HG02852 (cell line): ENCODE measurements around the gene PNLIP.

Source experiments
- ATAC-seq: cut with Tn5 transposase; IDR thresholded peaks from one replicate; pipeline ENCODE4 v1.9.1; 2021; ENCODE audit warnings: mild to moderate bottlenecking, moderate library complexity; ENCODE audit not compliant: unreplicated experiment

The PNLIP gene

GRCh38 chr10:116545756-116546155, at the start of gene PNLIP:
PNLIP (plus strand) TSS chr10:116545931; CDS start chr10:116546093, 162 bp downstream.
- ATAC-seq: no peak

GRCh38 chr10:116504786-116505185, 40.9 kb upstream of the PNLIP start:
- no peak for ATAC-seq

- ATAC-seq: no peak
Measured at GRCh38 chr10:116510565-116510964, 35.2 kb upstream of the PNLIP start.

GRCh38 chr10:116511365-116511764, 34.4 kb upstream of the PNLIP start:
- ATAC-seq: no peak

DNA sequence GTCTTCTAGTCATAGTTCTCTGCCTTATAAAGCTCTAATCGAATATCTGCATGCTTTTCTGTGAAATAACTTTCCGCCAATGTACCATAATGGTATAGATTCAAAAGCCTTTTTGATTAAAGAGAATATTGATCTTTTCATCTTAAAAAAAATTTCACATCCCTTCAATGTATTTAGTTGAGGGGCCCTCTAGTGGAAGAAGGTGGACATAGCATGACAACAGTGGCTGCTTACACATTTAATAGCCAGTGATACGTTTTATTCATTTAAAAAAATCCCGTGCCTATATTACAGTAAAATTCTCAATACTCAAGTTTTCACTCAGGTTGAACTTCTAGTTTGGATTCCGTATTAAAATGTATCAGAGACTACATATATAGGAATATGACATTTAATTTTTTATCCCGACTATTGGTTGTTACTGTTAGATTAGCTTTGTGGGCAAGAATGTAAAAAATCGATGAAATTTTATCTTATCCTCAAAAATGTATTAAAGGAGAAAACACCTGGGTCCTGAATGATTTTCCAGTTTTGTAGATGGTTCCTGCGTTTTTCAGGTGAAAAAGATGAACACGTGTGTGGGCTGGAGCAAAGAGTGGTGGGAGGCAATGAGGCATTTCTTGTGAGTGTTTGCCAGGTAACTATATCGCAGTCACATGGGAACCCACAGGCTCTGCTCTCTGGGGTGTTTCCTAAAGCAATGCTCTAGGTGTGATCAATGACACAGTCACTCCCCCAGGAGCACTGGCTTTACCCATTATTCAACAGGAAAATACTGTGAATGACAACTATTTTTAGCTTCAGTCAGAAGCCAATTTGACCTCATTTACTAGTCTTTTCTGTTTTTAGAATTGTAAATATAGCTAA, 24.1 kb upstream of the PNLIP start:
- peak; percentile 72 for ATAC-seq

GRCh38 chr10:116522803-116523381, 22.8 kb upstream of the PNLIP start:
- ATAC-seq: no peak

DNA sequence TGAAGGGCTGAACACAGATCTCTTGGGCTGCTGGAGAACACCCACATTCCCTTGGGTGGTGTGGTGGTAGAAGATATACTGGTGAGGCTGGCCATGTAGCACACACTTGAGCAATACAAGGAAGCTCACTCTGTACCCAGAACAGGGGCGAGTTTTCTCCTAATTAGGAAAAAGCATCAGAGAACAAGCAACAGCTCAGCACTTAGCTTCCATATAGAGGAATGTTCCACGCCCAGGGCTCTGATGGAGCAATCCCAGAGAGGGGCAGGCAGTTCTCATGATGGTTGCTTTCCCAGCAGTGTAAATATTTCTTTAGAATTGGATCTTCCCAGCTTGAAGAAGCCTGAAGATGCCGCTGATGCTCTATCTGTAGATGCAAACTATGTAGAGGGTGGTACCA, 21.0 kb upstream of the PNLIP start:
- no peak for ATAC-seq

DNA sequence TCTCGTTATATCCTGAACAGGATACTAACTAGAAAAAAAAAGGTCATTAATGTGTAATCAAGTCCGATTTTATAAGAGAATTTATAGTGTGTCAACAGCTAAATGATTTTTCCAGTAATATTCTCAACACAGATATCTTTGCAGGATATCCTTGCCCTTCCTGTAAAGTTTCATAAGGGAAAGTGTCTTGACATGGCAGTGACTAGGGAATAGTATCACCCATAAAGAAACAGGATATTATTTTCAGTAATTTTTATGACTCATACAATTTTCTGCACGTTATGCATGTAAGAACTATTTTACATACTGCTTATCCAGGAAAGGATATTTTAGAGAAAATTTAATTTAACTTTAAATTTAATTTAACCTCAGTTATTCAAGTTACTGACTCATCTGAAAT, 19.5 kb upstream of the PNLIP start:
- no peak for ATAC-seq

DNA sequence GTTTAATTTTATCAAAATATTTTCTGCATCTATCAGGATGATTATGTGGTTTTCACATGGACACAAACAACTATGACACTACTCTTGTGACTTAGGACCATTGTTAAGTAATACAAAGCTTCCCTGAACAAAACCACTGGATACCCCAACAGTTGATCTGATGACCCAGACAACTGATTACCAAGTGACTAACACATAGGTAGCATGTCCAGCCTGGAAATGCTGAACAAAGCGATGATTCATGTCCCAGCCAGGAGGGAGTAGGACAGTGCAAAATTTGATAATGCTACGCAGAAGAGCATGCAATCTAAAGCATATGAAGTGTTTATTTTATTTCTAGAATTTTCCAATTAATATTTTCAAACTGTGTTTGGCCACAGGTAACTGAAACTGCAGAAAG, 8.9 kb upstream of the PNLIP start:
- no peak for ATAC-seq

DNA sequence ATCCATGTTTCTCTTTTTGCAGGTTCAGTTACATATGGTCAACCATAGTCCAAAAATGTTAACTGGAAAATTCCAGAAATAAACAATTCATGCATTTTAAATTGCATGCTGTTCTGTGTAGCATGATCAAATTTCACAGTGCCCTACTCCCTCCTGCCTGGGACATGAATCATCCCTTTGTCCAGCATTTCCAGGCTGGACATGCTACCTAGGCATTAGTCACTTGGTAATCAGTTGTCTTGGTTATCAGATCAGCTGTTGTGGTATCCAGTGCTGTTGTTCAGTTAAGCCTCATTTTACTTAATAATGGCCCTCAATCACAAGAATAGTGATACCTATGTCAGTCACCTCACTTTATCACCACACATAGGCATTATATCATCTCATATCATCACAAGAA, 7.3 kb upstream of the PNLIP start:
- no peak for ATAC-seq

DNA sequence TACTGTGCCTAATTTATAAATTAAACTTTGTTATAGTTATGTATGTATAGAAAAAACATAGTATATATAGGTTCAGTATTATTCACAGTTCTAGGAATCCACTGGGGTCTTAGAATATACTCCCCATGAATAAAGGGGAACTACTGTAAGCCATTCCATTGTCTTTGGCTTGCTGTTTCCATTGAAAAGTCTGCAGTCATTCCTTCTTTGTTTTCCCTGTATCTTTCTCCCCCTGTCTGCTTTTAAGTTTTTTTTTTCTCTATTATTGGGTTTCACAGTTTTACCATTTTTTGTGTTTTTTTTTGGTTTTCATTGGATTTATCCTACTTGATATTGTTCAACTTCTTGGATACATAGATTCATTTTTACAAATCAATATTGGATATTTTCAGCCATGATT, 6.7 kb upstream of the PNLIP start:
- ATAC-seq: no peak

DNA sequence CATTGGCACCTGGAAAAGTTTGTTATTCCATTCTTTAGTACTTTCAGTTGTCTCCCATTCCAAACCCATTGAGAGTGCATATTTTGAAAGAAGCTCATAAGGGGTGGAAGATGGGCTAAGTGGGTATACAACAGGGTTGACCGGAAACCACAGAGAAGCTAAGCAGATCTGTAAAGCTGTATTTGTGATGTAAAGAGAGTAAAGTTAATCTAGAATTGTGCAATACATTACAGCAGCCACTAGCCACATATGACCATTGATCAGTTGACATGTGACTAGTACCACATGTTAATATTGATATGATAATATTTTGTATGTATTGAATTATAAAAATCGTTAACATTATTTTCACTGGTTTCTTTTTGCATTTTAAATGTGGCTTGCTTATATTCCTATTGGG, 4.9 kb upstream of the PNLIP start:
- ATAC-seq: no peak

GRCh38 chr10:116542007-116542677, 3.6 kb upstream of the PNLIP start:
- ATAC-seq: no peak

DNA sequence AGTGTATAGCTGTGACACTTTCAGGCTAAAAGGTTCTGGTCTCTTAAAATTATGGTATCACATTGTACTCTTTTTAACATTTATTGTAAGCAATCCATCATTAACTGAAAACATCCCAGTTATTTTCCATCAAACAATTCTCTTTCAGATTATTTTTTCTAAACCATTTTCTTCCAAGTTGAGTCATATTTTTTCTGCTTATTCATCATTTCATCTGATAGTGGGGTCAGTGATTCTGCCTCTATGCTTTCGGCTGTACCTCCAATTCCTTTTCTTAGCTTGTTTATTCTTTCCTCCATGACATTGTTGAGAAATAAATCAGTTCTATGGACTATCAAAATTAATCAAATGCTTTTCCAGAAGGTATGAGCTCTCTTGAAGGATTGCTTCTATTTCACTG, 609 bp upstream of the PNLIP start:
- ATAC-seq: no peak

DNA sequence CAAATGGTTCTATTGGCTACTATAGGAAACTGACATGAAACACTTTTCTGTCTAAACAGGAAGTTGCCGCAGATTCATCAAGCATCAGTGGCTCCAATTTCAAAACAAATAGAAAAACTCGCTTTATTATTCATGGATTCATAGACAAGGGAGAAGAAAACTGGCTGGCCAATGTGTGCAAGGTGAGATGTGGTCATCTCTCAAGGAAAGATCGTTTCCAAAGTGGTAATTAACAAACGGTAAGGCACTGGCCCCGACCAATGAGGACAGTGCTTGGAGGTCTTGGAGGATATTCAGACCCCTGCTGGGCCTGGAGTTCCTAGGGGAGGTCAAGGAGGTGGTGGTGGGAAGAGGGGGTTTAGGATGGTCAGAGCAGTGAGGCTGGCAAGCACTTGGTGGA, 2.6 kb downstream of the PNLIP start:
- no peak for ATAC-seq

DNA sequence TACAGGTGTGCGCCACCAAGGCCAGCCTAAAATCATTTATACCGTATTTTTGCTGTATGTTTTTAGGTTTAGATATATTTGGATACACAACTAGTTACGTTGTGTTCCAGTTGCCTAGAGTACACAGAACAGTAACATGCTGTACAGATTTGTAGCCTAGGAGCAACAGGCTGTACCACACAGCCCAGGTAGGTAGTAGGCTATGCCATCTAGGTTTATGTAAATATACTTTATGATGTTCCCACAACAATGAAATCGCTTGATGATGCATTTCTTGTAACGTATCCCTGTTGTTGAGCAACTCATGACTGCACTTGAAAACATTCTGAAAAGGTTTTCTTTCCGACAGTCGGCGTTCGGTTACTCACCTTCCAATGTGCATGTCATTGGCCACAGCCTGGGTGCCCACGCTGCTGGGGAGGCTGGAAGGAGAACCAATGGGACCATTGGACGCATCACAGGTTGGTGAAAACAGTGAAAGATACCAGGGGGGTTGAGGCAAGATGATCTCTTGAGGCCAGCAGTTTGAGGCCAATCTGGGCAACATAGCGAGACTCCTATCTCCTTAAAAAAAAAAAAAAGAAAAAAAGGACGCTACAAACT, 7.7 kb downstream of the PNLIP start:
- no peak for ATAC-seq

DNA sequence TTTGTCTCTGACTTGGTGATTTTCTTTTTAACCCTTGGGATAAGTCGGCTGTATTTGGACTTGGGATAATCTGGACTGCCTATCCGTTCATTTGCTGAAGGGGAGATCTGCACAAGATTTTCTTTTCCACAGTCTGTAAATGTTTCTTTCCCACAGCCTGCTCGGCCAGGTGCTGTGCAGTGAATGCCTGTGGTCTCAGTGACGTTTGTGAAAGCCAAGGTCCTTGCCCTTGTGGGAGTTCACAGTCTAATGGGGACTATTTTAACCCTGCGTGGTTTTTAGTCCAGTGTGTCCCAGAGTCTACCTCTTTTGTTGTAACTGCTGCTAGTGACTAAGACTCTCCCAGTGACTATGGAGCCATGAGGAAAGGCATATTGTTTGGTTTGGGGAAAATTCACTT, 8.9 kb downstream of the PNLIP start:
- no peak for ATAC-seq

GRCh38 chr10:116555880-116556279, 10.1 kb downstream of the PNLIP start:
- ATAC-seq: no peak

DNA sequence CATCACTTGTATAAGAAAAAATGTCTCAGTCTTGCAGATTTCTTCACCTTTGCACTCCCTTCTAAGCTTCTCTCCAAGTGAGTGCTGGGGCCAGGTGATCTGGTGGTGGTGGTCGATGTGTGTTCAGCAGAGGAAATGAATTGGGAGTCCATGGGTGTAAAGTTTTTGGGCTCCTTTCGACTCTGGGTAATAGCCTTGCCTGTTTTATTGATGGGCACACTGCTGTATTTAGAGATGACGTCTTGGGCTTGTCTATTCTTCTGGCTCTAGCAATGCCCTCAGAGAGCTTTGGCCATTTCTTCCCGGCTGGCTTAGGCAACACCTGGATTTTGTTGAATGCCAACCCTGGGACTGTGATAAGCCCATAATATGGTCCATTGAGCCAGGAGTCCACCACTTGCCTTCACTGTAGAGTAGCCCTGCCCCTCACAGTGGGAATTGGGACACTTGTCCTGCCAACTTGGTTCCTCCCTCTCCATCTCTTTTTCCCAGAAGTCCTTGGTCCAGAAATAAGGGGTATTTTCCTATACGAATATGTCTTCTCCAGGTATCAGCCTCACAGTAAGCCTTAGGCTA, 11.7 kb downstream of the PNLIP start:
- no peak for ATAC-seq

DNA sequence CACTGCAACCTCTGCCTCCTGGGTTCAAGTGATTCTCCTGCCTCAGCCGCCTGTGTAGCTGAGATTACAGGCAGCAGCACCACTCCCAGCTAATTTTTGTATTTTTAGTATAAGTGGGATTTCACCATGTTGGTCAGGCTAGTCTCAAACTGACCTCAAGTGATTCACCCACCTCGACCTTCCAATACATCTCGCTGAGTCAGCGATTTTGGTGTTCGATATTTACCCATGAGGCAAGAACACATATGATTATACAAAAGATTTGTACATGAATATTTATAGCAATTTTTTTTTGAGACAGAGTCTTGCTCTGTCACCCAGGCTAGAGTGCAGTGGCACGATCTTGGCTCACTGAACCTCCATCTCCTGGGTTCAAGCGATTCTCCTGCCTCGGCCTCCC, 19.8 kb downstream of the PNLIP start:
- ATAC-seq: no peak

- no peak for ATAC-seq
Measured at GRCh38 chr10:116566932-116567331, 21.2 kb downstream of the PNLIP start.
